ENCODE results near the gene CLEC5A. TPM values are rescaled to one million over a fixed set of nuclear protein-coding genes. Genes with fewer than 3 reads are reported as not detected.

The CLEC5A gene
- total RNA-seq, 2 donors from 2014 or later, result not detected

DNA sequence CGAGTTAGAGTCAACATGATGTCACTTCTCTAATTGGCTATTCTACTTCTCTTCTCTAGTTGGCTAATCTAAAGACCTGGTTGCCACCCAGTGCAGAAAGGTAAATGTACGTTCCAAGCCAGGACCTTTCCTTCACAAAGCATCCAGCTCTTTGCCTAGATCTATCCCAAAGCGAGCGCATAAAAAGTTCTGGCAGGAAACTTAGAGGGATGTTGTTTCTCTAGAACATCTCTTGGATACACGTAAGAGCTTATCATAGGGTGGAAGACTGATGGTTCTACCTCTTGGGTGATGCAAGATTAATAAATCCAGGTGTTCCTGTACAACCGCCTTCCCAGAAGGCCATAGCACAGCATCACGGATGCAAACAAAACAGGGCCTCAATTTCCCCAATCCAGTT lies 26.9 kb upstream of the CLEC5A start, which contains the start of gene TAS2R38:
TSS of gene TAS2R38 (minus strand) at position 101 of the 400 bp plus-strand sequence. CDS start at position 17, 84 bp downstream.
- H3K27ac Mint-ChIP-seq, result no peak within 1 kb of the TSS
- no peaks in the 10 kb centered on the region for H3K9me3 Mint-ChIP-seq
- WGBS, 2 experiments (ENCODE audit: insufficient coverage in 1 of 2, insufficient read length in 1 of 2), result 90 to 96% methylated on average over 7 of the region's 7 CpGs
- H3K4me1 ChIP-seq (ENCODE audit: control insufficient read depth, insufficient read depth, low read length), result no peaks in the 10 kb centered on the region
- TF ChIP-seq, protein P1, sequence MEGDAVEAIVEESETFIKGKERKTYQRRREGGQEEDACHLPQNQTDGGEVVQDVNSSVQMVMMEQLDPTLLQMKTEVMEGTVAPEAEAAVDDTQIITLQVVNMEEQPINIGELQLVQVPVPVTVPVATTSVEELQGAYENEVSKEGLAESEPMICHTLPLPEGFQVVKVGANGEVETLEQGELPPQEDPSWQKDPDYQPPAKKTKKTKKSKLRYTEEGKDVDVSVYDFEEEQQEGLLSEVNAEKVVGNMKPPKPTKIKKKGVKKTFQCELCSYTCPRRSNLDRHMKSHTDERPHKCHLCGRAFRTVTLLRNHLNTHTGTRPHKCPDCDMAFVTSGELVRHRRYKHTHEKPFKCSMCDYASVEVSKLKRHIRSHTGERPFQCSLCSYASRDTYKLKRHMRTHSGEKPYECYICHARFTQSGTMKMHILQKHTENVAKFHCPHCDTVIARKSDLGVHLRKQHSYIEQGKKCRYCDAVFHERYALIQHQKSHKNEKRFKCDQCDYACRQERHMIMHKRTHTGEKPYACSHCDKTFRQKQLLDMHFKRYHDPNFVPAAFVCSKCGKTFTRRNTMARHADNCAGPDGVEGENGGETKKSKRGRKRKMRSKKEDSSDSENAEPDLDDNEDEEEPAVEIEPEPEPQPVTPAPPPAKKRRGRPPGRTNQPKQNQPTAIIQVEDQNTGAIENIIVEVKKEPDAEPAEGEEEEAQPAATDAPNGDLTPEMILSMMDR (conservative IDR thresholded peaks at IDR 0.05), result no peak
- no peaks in the 10 kb centered on the region for H3K36me3 Mint-ChIP-seq (ENCODE audit: low read depth)
- no peaks in the 10 kb centered on the region for H3K9me3 ChIP-seq (ENCODE audit: control insufficient read depth, low read length)
- no peak within 1 kb of the TSS for H3K27ac ChIP-seq (ENCODE audit: low read depth, low read length)
- no peaks in the 10 kb centered on the region for H3K27me3 ChIP-seq (ENCODE audit: control insufficient read depth, insufficient read depth, low read length, poor library complexity, severe bottlenecking)
- DNase-seq, result no peak
- H3K36me3 ChIP-seq (ENCODE audit: control insufficient read depth, insufficient read depth, low read length), result no peaks in the 10 kb centered on the region
- peaks cover 12% of the 10 kb centered on the region for H3K4me1 Mint-ChIP-seq
- H3K4me3 Mint-ChIP-seq, result no peak within 1 kb of the TSS
- no peak within 1 kb of the TSS for H3K4me3 ChIP-seq (ENCODE audit: low read length)
- peaks cover 2% of the 10 kb centered on the region for H3K27me3 Mint-ChIP-seq (ENCODE audit: insufficient read depth)
- H3K9ac ChIP-seq (ENCODE audit: extremely low read depth, low read length, poor library complexity, severe bottlenecking), result no peak within 1 kb of the TSS

DNA sequence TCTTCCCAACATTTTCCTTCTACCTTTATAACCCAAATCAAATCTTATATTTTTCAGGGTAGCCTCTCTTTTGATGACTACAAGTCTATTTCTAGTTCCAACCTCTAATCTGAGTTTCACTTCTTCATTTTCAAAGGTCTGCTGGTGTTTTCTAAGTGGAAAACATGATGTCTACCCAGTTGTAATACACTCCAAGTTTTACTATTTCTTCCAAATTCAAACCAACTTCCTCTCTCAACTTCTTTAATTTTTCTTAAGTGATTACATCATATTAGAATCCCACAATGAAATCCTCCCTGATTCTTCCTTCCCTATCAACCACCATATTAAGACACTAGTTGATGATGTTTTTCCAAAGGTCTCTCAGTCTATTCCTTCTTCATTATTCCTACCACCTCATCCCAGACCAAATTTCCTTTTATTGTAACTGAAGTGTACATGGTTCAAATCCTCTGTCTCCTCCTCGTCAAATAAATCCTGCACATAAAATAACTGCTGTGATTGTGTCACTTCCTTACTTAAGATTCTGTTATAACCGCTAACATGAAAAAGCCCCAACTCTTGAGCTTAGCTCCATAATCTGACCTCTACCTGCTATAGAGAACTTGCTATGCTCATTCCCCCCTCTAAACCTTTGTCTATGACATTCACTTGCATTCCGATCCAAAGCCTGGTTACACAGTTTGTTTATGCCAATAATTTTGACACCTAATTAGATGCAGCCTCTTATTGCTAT lies 14.1 kb upstream of the CLEC5A start:
- DNase-seq, result no peak
- H3K36me3 Mint-ChIP-seq (ENCODE audit: low read depth), result no peaks in the 10 kb centered on the region
- Histone ChIP-seq H3K4me1 (ENCODE audit: control insufficient read depth, insufficient read depth, low read length) (no peaks in the 10 kb centered on the region), H3K9me3 (ENCODE audit: control insufficient read depth, low read length) (no peaks in the 10 kb centered on the region), H3K9ac (ENCODE audit: extremely low read depth, low read length, poor library complexity, severe bottlenecking) (no peak overlapping the region), H3K36me3 (ENCODE audit: control insufficient read depth, insufficient read depth, low read length) (no peaks in the 10 kb centered on the region), H3K27ac (ENCODE audit: low read depth, low read length) (no peak overlapping the region), H3K27me3 (ENCODE audit: control insufficient read depth, insufficient read depth, low read length, poor library complexity, severe bottlenecking) (no peaks in the 10 kb centered on the region), H3K4me3 (ENCODE audit: low read length) (no peak overlapping the region)
- no peak overlapping the region for H3K4me3 Mint-ChIP-seq
- WGBS, 2 experiments (ENCODE audit: insufficient coverage in 1 of 2, insufficient read length in 1 of 2), result 91 to 100% methylated on average over 3 of the region's 3 CpGs
- no peaks in the 10 kb centered on the region for H3K4me1 Mint-ChIP-seq
- H3K9me3 Mint-ChIP-seq, result peaks cover 6% of the 10 kb centered on the region
- no peak overlapping the region for H3K27ac Mint-ChIP-seq
- H3K27me3 Mint-ChIP-seq (ENCODE audit: insufficient read depth), result no peaks in the 10 kb centered on the region
- TF ChIP-seq, protein P1 (conservative IDR thresholded peaks at IDR 0.05), result no peak

DNA sequence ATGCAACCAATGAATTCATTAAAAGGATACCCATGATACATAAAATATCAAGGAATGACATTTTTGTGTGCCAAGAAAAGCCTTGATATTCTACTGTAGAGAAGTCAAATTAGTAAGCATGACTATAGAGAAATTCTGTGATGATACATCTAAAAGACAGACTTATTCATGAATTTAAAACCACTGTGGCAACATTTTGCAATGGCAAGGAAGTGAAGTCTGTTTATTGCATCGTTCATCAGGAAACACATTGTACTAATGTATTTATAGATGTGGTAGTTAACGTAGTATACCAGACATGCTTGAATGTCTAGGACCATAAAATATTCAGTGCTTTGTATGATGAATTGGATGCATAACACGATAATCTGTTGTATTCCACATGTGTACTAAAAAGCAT lies 9.3 kb upstream of the CLEC5A start:
- no peak overlapping the region for H3K27ac ChIP-seq (ENCODE audit: low read depth, low read length)
- no peak overlapping the region for H3K4me3 ChIP-seq (ENCODE audit: low read length)
- H3K27me3 ChIP-seq (ENCODE audit: control insufficient read depth, insufficient read depth, low read length, poor library complexity, severe bottlenecking), result no peaks in the 10 kb centered on the region
- H3K9me3 Mint-ChIP-seq, result peaks cover 1% of the 10 kb centered on the region
- no peaks in the 10 kb centered on the region for H3K4me1 ChIP-seq (ENCODE audit: control insufficient read depth, insufficient read depth, low read length)
- no peaks in the 10 kb centered on the region for H3K36me3 ChIP-seq (ENCODE audit: control insufficient read depth, insufficient read depth, low read length)
- no peaks in the 10 kb centered on the region for H3K36me3 Mint-ChIP-seq (ENCODE audit: low read depth)
- H3K27me3 Mint-ChIP-seq (ENCODE audit: insufficient read depth), result no peaks in the 10 kb centered on the region
- H3K4me3 Mint-ChIP-seq, result no peak overlapping the region
- DNase-seq, result no peak
- WGBS, 2 experiments (ENCODE audit: insufficient coverage in 1 of 2, insufficient read length in 1 of 2), result 95 to 100% methylated on average over 1 to 3 of the region's 3 CpGs
- H3K4me1 Mint-ChIP-seq, result peaks cover 3% of the 10 kb centered on the region
- H3K9me3 ChIP-seq (ENCODE audit: control insufficient read depth, low read length), result no peaks in the 10 kb centered on the region
- H3K27ac Mint-ChIP-seq, result no peak overlapping the region
- TF ChIP-seq, protein P1 (conservative IDR thresholded peaks at IDR 0.05), result no peak
- no peak overlapping the region for H3K9ac ChIP-seq (ENCODE audit: extremely low read depth, low read length, poor library complexity, severe bottlenecking)

Data from endodermal cell (in vitro differentiated cells).